NCI-H524 (cell line): ENCODE measurements around the gene NBPF12.
"Not testable (repeated sequence)": the region's sequence is repeated elsewhere in the genome, so short reads cannot be mapped to it uniquely, and the experiment has no call there.

ENCODE experiments used
- DNase-seq, 2 experiments: peaks; one replicate each; lab custom pipeline; 2025; lab: John Stamatoyannopoulos, UW

The NBPF12 gene

GRCh38 chr1:146972681-146973080, 34.6 kb downstream of the NBPF12 start:
- not testable (repeated sequence) for DNase-seq

GRCh38 chr1:146985855-146986254, 47.7 kb downstream of the NBPF12 start:
- not testable (repeated sequence) for DNase-seq

GRCh38 chr1:146986450-146986849, 48.3 kb downstream of the NBPF12 start:
- not testable (repeated sequence) for DNase-seq

DNA sequence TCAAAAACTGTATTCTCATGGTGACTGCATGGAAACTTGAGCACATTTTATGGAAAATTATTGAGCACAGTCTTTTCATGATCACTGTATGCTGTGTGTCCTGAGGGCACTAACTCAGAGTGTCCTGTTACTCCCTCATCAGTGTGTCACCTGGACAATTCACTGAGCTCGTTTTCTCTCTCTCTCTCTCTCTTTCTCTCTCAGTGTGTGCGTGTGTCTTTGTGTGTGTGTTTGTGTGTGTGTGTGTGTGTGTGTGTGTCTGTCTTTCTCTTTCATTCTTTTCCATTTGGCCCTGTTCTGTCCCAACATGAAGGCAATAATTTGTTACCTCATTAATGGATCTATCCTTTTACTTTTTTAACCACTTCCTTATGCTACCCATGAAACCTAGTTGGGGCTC, 49.4 kb downstream of the NBPF12 start:
- DNase-seq, result not testable (repeated sequence)

DNA sequence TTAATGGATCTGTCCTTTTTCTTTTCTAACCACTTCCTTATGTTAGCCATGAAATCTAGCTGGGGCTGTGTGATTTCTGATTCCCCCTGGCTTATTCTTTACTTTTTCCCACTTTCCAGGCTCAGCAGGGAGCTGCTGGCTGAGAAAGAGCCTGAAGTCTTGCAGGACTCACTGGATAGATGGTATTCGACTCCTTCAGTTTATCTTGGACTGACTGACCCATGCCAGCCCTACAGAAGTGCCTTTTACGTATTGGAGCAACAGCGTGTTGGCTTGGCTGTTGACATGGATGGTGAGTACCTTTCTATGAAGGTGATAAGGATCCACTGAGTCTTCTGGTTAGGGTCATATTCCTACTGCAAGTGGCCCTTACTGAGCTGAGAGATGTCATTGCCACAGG, 51.3 kb downstream of the NBPF12 start:
- not testable (repeated sequence) for DNase-seq

- not testable (repeated sequence) for DNase-seq
Measured at GRCh38 chr1:147008495-147008894, 70.4 kb downstream of the NBPF12 start.

- not testable (repeated sequence) for DNase-seq
Measured at GRCh38 chr1:147026975-147027374, 88.9 kb downstream of the NBPF12 start.

GRCh38 chr1:147030066-147030653, 92.0 kb downstream of the NBPF12 start:
- DNase-seq, result peak in 1 of 2 experiments; percentile 3

DNA sequence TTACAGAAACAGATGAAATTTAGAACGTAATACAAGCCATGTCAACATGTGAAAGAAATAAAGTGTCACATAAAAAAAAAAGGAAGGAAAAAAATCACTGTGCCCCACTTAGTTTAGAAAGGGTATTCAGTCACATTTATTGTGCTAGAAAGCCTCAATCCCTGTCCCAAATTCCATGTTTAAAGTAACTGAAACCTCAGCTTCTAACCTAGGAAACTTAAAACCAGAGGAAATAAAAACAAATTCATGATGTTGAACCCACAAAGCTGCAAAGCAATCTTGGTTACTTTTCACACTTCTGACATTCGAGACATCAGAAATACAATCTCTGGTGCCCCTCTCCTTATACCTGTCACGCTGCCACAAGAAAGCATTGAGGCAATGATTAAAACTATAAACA, 101.8 kb downstream of the NBPF12 start:
- DNase-seq, result no peak

- not testable (repeated sequence) for DNase-seq
Measured at GRCh38 chr1:147042891-147043290, 104.8 kb downstream of the NBPF12 start.

GRCh38 chr1:147044511-147044910, 106.4 kb downstream of the NBPF12 start:
- DNase-seq, result not testable (repeated sequence)
